ENCODE results near the gene HINFP. TPM values are rescaled to one million over a fixed set of nuclear protein-coding genes. Genes with fewer than 3 reads are reported as not detected.

HINFP gene
- total and polyA plus RNA-seq, 2 experiments from 2014 or later: 12.6 to 29.2 TPM

- no peak for TF ChIP-seq EZH2 (IDR thresholded peaks at IDR 0.05; ENCODE audit: low read depth, unreplicated experiment)
- TF ChIP-seq ZNF114 (CRISPR knock-in tag; IDR thresholded peaks at IDR 0.05): no peak
- no peak for TF ChIP-seq CREB1 (CRISPR knock-in tag; IDR thresholded peaks at IDR 0.05; ENCODE audit: low read depth)
- TF ChIP-seq EZH2phosphoT487 (IDR thresholded peaks at IDR 0.05; ENCODE audit: unreplicated experiment): no peak
- TF ChIP-seq ETS1 (IDR thresholded peaks at IDR 0.05): no peak
- no peak for TF ChIP-seq JUNB (IDR thresholded peaks at IDR 0.05; ENCODE audit: unreplicated experiment)
These were observed 31.2 kb downstream of the HINFP start (continued) for GRCh38 chr11:119152604-119153003.

GRCh38 chr11:119153049-119153818 lies 31.9 kb downstream of the HINFP start:
- TF ChIP-seq CTCF (conservative IDR thresholded peaks at IDR 0.05; ENCODE audit: low read depth in 2 of 2): peak; percentile 48 to 53
- no peak for TF ChIP-seq STAT1 (IDR thresholded peaks at IDR 0.05; ENCODE audit: unreplicated experiment)
- Mint-ChIP-seq H3K9me3 (no peaks in the 10 kb centered on the region; the same call in 2 of the 3 replicates), H3K36me3 (ENCODE audit: low read depth) (no peaks in the 10 kb centered on the region; the same call in 2 of the 3 replicates), H3K4me1 (peaks cover 5% of the 10 kb centered on the region), H3K27me3 (ENCODE audit: insufficient read depth, low read depth, poor library complexity) (peaks cover 42% of the 10 kb centered on the region), H3K27ac (no peak overlapping the region), H3K4me3 (no peak overlapping the region; the same call in 2 of the 3 replicates)
- H3K36me3 ChIP-seq (ENCODE audit: insufficient read depth): no peaks in the 10 kb centered on the region
- H3K79me2 ChIP-seq (replicated peaks; ENCODE audit: insufficient read depth): no peaks in the 10 kb centered on the region
- ATAC-seq (peak; percentile 13), DNase-seq (ENCODE audit: low spot score) (peak; percentile 63)
- H3F3A ChIP-seq (replicated peaks; ENCODE audit: low read depth): 0 out of 2 replicates have a peak, but pooled peaks cover 11% of the 10 kb centered on the region
- no peak overlapping the region for H3K4me3 ChIP-seq
- H3K4me2 ChIP-seq: no peak overlapping the region
- peaks cover 33% of the 10 kb centered on the region for H3K27me3 ChIP-seq (ENCODE audit: insufficient read depth)
- no peak overlapping the region for H2AFZ ChIP-seq
- H3K9me2 ChIP-seq (ENCODE audit: insufficient read depth): no peaks in the 10 kb centered on the region
- H3K27ac ChIP-seq (ENCODE audit: low read depth): no peak overlapping the region
- no peaks in the 10 kb centered on the region for H4K20me1 ChIP-seq (replicated peaks; ENCODE audit: insufficient read depth)
- peaks cover 4% of the 10 kb centered on the region for H3K4me1 ChIP-seq (ENCODE audit: insufficient read depth)

GRCh38 chr11:119154178-119154577 lies 32.8 kb downstream of the HINFP start:
- H3K9me2 ChIP-seq (ENCODE audit: insufficient read depth): no peaks in the 10 kb centered on the region
- H3K36me3 ChIP-seq (ENCODE audit: insufficient read depth): no peaks in the 10 kb centered on the region
- H4K20me1 ChIP-seq (replicated peaks; ENCODE audit: insufficient read depth): no peaks in the 10 kb centered on the region
- no peaks in the 10 kb centered on the region for H3K4me1 ChIP-seq (ENCODE audit: insufficient read depth)
- Mint-ChIP-seq H3K9me3 (no peaks in the 10 kb centered on the region; the same call in 2 of the 3 replicates), H3K4me3 (no peak overlapping the region), H3K27ac (no peak overlapping the region), H3K4me1 (no peaks in the 10 kb centered on the region; the same call in 2 of the 3 replicates), H3K36me3 (ENCODE audit: low read depth) (no peaks in the 10 kb centered on the region; the same call in 1 of the 3 replicates), H3K27me3 (ENCODE audit: insufficient read depth, low read depth, poor library complexity) (peaks cover 36% of the 10 kb centered on the region)
- H3K4me3 ChIP-seq: no peak overlapping the region
- ATAC-seq (no peak), DNase-seq (ENCODE audit: low spot score) (no peak)
- H3F3A ChIP-seq (replicated peaks; ENCODE audit: low read depth): 0 out of 2 replicates have a peak, but pooled peaks cover 5% of the 10 kb centered on the region
- no peak overlapping the region for H2AFZ ChIP-seq
- no peaks in the 10 kb centered on the region for H3K79me2 ChIP-seq (replicated peaks; ENCODE audit: insufficient read depth)
- H3K27me3 ChIP-seq (ENCODE audit: insufficient read depth): peaks cover 25% of the 10 kb centered on the region
- H3K4me2 ChIP-seq: no peak overlapping the region
- H3K27ac ChIP-seq (ENCODE audit: low read depth): no peak overlapping the region
- no peak for TF ChIP-seq NANOG (IDR thresholded peaks at IDR 0.05; ENCODE audit: borderline replicate concordance)
- no peak for TF ChIP-seq ETS1 (IDR thresholded peaks at IDR 0.05)
- no peak for TF ChIP-seq REST (IDR thresholded peaks at IDR 0.05; ENCODE audit: unreplicated experiment)
- TF ChIP-seq EZH2 (IDR thresholded peaks at IDR 0.05; ENCODE audit: low read depth, unreplicated experiment): no peak
